Activated T-cell treated with anti-CD3 and anti-CD28 coated beads for 48 hours (primary cell): ENCODE data around the gene TRIO.

Experiments
- DNase-seq: peaks from one replicate; pipeline ENCODE4 v3.0.0-alpha.2; 2020; ENCODE audit warnings: low read depth

TRIO gene

GRCh38 chr5:14168144-14168792 lies 25.1 kb downstream of the TRIO start:
- DNase-seq: no peak

DNA sequence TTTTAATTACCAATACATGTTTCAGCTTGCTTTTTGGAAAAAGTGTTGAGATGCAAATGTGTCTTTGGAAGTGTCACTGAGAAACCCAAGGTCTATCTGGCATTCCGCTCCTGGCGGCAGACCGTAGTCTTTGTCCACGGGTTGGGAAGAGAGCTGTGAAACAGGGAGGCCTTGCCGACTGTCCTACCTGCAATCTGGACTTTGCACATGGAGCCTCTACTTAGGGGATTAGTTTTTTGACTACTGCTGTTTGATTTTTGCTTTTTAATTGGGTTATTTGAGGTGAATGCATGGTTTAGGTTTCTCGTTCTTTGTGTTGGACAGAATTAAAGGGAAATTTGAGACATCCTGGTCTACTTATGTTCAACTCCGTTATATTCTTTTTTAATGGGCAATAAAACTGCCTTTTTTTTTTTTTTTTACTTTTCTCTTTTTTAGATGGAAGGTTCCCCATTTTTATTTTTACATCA lies 25.7 kb downstream of the TRIO start:
- no peak for DNase-seq

- DNase-seq: no peak
These were observed 27.9 kb downstream of the TRIO start for GRCh38 chr5:14171046-14171445.

- no peak for DNase-seq
These were observed 28.5 kb downstream of the TRIO start for GRCh38 chr5:14171621-14172020.

DNA sequence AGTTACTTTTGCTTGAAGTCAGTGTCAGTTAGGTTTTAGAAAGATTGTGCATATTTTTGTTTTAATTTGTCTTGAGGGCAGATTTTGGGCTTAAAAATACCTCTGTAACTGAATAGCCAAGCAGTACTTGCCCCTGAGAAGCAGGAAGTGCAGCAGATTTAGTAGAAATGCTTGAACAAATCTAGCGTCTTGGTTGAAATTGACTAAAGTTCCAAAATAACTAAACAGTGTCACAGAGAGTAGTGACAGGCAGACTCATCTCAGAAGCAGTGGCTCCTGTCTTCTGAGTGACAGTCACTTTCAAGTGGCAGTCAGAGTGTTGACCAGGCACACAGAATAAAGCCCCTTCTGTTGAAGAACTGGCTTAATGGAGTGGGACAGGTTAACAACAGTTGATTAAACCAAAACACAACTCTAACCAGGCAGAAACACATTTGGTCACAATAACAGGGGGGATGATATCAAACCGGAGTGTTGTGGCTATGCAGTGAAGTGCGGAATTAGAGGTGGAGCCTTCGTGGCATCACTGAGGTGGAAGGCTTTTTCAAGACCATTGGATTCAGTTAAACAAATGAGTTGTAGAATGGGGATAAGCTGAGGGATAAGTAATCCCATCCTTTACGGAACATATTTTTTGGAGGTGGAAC lies 29.1 kb downstream of the TRIO start:
- DNase-seq: no peak

DNA sequence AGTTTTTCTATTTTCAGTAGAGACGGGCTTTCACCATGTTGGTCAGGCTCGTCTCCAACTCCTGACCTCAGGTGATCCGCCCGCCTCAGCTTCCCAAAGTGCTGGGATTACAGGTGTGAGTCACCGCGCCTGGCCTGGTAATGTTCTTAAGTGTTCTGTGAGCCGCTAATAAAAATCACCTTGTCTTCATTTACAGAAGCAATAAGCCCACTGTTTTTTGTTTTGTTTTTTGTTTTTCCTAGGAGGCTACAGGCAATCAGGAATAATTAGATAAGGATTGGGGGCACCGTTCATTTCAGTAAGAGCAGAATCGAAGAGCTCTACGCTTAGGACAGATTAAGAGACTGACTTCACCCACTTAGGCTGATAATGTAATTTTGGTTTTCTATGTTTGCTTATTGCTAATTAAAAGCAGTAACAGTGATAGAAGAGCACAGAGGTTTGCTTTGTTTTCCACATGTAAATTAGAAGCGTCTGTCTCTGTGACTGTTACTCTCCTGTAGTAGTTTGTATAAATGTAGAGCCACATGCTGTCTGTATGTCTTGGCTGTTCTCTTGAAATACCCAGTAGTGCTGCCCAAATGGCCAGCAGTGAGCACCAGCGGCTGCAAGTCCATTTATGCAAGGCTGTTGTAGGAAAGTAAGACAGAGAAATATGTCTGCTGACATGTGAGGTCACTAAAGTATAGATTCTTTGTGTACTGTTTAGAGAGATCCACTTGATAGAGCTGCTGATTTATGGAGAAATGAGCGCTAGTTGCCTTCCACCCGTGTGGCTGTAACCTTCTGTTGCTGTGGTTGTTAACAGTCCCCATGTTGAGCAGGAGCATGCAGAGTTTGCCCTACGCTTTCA lies 30.5 kb downstream of the TRIO start:
- DNase-seq: no peak

GRCh38 chr5:14174230-14174636 lies 31.1 kb downstream of the TRIO start:
- DNase-seq: no peak

DNA sequence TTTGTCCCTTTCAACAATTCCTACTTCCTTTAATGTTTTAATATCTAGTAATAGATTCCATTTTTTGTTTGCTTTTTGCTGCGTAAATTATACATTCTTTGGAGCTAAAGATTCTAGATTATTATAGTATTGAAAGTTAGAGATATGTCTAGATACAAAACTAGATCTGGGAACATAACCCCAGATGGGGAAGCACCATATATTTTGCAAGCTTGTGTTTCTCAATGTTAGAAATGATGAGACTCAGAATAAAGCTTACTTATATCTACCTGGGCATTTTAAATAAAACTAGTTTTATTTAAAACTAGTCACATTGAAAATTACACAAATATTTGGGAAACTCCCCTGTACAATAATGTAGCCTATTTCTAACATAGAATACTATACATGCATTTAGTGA lies 32.2 kb downstream of the TRIO start:
- DNase-seq: no peak

GRCh38 chr5:14176888-14177287 lies 33.7 kb downstream of the TRIO start:
- DNase-seq: no peak

DNA sequence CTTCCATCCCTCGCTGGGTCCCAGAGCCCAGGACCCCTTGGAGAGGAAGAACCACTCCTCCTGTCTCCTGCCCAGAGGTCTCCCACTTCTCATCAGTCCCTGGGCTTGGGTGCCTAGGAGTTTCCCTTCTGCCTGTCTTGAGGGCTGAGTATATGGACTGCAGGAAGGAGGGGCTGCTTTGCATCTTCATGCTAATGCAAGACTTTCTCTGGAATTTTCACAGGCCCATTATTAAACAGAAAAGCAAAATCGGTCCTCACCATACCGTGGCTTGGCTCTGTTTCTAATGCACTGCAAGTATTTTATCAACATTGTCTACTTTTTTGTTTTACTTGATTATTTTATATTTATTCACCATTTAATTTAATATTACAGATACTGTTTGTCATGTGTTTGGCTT lies 34.5 kb downstream of the TRIO start:
- no peak for DNase-seq

GRCh38 chr5:14178091-14178490 lies 34.9 kb downstream of the TRIO start:
- DNase-seq: no peak

GRCh38 chr5:14178671-14179211 lies 35.6 kb downstream of the TRIO start:
- no peak for DNase-seq

DNA sequence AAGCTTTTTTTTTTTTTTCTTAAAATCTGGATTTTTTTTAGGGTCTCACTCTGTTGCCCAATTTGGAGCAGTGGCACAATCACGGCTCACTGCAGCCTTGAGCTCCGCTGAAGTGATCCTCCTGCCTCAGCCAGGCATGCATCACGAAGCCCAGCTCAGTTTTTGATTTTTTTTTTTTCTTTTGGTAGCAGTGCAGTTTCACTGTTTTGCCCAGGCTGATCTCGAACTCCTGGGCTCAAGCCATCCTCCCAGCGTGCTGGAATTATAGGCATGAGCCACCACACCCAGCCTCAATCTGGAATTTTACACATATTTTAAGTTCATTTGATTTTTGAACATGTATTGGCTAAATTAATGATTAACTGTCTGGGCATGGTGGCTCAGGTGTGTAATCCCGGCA lies 36.3 kb downstream of the TRIO start:
- DNase-seq: no peak

DNA sequence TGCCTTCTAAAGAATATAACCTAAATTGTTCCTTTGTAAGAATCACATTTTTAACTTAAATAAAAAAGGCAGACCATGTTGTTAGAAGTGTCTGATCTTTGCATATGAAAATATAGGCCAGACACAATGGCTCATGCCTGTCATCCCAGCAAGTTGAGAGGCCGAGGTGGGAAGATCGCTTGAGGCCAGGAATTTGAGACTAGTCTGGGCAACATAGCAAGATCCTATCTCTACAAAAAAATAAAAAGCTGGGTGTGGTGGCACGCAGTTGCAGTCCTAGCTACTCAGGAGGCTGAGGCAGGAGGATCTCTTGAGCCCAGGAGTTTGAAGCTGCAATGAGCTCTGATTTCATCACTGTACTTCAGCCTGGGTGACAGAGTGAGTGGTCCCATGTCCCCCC lies 37.3 kb downstream of the TRIO start:
- no peak for DNase-seq

DNA sequence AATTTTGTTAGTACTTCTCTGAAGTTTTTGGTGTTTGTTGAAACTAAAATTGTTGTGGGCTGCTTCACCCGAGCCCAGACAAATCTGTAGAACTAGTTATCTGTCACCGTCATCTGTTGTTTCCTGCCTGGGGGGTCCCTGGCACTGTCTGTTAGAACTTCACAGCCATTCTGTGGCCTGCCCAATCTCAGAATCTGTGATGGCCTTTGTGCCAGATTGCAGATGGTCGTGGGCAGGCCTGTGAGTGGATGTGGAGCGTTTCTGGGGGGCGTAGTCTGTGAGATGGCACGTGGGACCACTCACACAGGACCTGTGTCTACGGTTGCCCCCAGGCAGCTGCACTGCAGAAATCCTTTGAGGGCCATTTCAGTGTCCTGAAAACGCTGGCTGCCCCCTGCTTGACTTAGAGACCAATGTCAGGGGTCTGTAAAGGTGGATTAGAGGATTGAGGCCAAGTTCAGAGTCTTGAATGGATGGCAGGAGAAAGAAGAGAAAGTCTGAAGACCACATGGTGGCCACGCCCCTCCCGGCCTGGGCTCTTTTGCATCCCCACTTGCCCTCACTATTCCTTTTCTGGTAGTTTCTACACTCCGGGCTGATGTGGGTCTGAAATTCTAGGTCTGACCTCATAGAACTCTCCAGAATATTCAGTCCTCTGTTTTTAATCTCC lies 38.3 kb downstream of the TRIO start:
- DNase-seq: no peak

DNA sequence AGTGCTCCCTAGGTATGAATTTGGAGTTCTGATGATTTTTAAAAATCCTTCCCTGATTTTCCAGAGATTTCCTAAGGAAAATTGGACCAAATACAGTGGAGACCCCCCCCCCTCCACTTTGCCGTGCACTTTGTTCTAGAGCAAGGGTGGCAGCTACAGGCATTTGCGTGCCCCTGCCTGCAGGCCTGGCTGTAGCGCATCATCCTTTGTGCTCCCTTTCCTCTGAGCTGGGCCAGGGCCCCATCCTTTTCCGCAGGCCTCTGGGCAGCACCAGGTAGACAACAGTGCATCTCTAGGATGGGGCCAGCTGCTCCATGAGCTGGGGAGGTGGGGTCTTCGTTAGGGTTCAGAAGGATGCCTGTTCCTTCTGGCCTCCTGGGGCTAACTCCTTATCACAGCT lies 39.6 kb downstream of the TRIO start:
- DNase-seq: no peak

- no peak for DNase-seq
These were observed 40.2 kb downstream of the TRIO start for GRCh38 chr5:14183187-14183939.

DNA sequence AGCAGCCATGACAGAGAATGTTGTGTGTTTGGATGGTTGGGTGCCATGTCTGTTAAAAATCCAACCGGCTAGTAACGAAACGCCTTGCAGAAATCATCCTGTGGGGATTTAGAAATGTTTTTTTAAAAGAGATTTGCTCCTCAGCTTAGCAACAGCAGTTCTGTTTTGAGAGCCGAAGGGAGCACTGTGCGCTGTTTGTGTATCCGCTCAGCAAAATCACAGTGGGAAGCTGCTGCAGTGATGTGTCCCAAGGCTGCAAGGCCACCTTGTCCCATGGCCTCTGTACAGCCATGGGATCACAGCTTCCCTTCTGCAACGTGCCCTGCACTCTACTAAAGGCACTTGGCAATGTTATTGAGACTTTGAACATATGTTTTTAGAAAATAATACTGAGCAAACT lies 40.9 kb downstream of the TRIO start:
- DNase-seq: no peak

GRCh38 chr5:14184725-14185124 lies 41.6 kb downstream of the TRIO start:
- DNase-seq: no peak

DNA sequence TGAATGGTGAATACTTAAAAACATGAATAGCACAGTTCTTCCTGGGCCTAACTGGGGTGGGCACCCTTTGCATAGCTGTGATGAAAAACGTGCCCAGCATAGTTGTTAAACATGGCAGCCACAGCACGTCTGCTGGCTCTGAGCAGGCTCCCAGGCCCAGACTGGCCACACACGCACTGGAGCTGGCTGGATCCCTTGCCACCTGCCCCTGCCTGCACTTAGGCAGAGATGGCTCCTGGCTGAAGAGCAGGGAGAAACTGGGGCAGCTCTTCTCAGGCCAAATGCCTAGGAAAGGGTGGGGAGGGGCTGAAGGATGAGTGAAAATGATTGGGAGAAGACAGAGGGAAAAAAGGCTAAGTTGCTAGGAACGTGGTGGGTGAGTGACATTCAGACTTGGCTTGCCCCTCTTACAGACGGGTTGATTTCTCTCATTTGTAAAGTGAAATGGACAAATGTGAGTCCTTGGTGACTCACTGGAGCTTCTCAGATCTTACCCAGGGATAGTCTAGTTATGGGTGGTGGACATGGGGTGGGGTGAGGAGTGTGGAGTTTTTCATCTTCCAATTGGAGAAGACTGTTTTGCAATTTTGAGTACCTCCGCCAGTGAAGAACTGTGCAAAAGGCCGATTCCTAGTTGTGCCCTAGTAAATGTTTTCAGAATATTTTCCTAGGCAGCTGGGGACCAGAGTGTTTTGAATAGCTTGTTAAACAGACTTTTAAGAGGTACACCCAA lies 42.4 kb downstream of the TRIO start:
- no peak for DNase-seq
